GM12874 (cell line): ENCODE results near the gene BNC2.

Experiments
- TF ChIP-seq, protein P1 (sequence below): IDR thresholded peaks from 2 replicates; pipeline ENCODE4 v1.5.1; 2011; ENCODE audit warnings: low read depth, mild to moderate bottlenecking, control low read depth, low read length, moderate library complexity; ENCODE audit not compliant: insufficient read depth

Gene BNC2

DNA sequence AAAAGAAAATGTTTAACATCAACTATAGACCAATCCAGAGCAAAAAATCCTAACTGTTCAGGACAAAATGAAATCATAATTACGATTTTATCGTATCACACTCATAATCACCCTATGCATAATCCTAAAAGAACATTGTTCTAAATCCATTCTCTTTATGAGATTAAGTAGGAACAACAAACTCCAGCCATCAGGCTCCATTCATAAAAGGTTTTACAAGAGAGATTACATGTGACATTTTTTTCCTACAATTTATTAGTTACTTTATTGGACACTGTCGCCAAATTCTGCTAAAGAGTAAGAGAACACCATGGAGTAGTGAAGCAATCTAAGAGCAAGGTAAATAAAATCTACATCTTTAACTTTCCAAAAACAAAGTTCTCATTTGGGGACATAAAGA is 198.0 kb downstream of the BNC2 start:
- TF ChIP-seq, protein P1, sequence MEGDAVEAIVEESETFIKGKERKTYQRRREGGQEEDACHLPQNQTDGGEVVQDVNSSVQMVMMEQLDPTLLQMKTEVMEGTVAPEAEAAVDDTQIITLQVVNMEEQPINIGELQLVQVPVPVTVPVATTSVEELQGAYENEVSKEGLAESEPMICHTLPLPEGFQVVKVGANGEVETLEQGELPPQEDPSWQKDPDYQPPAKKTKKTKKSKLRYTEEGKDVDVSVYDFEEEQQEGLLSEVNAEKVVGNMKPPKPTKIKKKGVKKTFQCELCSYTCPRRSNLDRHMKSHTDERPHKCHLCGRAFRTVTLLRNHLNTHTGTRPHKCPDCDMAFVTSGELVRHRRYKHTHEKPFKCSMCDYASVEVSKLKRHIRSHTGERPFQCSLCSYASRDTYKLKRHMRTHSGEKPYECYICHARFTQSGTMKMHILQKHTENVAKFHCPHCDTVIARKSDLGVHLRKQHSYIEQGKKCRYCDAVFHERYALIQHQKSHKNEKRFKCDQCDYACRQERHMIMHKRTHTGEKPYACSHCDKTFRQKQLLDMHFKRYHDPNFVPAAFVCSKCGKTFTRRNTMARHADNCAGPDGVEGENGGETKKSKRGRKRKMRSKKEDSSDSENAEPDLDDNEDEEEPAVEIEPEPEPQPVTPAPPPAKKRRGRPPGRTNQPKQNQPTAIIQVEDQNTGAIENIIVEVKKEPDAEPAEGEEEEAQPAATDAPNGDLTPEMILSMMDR = no peak

GRCh38 chr9:16671591-16672137 is 198.8 kb downstream of the BNC2 start:
- TF ChIP-seq, protein P1 = no peak

DNA sequence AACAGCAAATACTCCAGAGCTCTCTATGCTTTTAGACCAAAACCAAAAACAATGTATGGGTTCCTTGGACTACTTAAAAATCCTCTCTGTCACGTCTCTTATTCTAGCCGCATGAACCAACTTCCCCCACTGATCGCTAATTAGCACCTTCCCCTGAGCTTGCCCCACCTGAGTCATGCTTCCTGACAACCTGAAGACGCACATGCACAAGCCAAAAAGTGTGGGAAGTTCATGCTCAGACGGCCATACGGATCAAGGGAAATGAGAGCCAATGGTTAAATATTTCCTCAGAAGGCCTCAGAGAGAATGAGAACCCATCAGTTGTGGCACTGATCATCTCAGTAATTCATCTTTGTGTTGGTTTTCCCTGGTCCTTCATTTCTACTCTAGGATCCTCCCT is 199.7 kb downstream of the BNC2 start:
- TF ChIP-seq, protein P1 = no peak

- TF ChIP-seq, protein P1 = no peak
These were observed 201.7 kb downstream of the BNC2 start for GRCh38 chr9:16668734-16669295.

DNA sequence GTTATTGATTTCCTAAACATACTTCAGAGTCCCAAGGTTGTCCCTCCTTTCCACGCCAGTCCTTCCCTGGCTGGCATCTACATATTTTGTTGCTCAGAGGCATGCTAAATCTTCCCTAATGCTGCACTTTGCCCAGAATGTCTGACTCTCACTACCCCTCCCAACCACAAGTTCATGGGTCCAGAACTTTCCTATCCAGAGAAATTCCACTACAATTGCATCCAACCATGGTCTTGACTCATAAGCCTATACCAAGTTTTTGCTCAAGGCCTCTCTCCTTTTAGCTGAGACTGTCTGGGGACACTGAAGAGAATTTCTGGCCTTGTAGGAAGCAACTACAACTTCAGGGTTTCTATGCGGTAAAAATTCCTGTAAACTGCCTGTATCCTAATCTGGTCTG is 206.3 kb downstream of the BNC2 start:
- TF ChIP-seq, protein P1 = no peak

GRCh38 chr9:16661816-16662215 is 208.7 kb downstream of the BNC2 start:
- TF ChIP-seq, protein P1 = no peak

- TF ChIP-seq, protein P1 = no peak
These were observed 211.4 kb downstream of the BNC2 start for GRCh38 chr9:16659096-16659495.
